ENCODE measurements around the gene SPSB4. TPM values are rescaled to one million over a fixed set of nuclear protein-coding genes. Genes with fewer than 3 reads are reported as not detected.

The SPSB4 gene
- total RNA-seq, 4 donors from 2014 or later: 0.14 TPM; not detected in 3

GRCh38 chr3:141056751-141057171 is 5.6 kb downstream of the SPSB4 start:
- Histone ChIP-seq H3K4me1 (peaks cover 0 to 10% (median 6%) of the 10 kb centered on the region in 4 donors), H3K27ac (no peak overlapping the region), H3K36me3 (no peaks in the 10 kb centered on the region), H3K27me3 (peaks cover 28% of the 10 kb centered on the region), H3K4me3 (no peak overlapping the region), H3K9me3 (no peaks in the 10 kb centered on the region)
- intact Hi-C loops (cut with DNase I; ENCODE audit: low total_unique reads) (no loop called here), in situ Hi-C loops (cut with MboI; ENCODE audit: low pct_ligation_motif_present in 1 of 4, low pct_unique_long_range_greater_than_20kb in 1 of 4, low sequenced_read_pairs in 3 of 4) (no loop called here)
- no peak for DNase-seq
- no peak for TF ChIP-seq POLR2A (IDR thresholded peaks at IDR 0.05)
- no peak for TF ChIP-seq CTCF (IDR thresholded peaks at IDR 0.05)
- no peak for TF ChIP-seq POLR2AphosphoS5 (IDR thresholded peaks at IDR 0.05)
- no peak for TF ChIP-seq EP300 (IDR thresholded peaks at IDR 0.05; ENCODE audit: low read depth)
- 78% methylated on average over 5 of the region's 7 CpGs; no CpG with 5 or more reads in 1 of the 2 donors for WGBS, 2 donors (ENCODE audit: low coverage in 1 of 2)

- Histone ChIP-seq H3K27me3 (peaks cover 21% of the 10 kb centered on the region), H3K36me3 (no peaks in the 10 kb centered on the region), H3K9me3 (no peaks in the 10 kb centered on the region), H3K4me1 (peaks cover 0 to 5% (median 2%) of the 10 kb centered on the region in 4 donors), H3K27ac (no peak overlapping the region), H3K4me3 (no peak overlapping the region)
- 90 to 92% methylated on average over 2 to 7 of the region's 7 CpGs for WGBS, 2 donors (ENCODE audit: low coverage in 1 of 2)
- TF ChIP-seq EP300 (IDR thresholded peaks at IDR 0.05; ENCODE audit: low read depth): no peak
- no peak for TF ChIP-seq CTCF (IDR thresholded peaks at IDR 0.05)
- no peak for TF ChIP-seq POLR2A (IDR thresholded peaks at IDR 0.05)
- TF ChIP-seq POLR2AphosphoS5 (IDR thresholded peaks at IDR 0.05): no peak
- intact Hi-C loops (cut with DNase I; ENCODE audit: low total_unique reads) (no loop called here), in situ Hi-C loops (cut with MboI; ENCODE audit: low pct_ligation_motif_present in 1 of 4, low pct_unique_long_range_greater_than_20kb in 1 of 4, low sequenced_read_pairs in 3 of 4) (no loop called here)
- no peak for DNase-seq
Measured at GRCh38 chr3:141057436-141057835, 6.3 kb downstream of the SPSB4 start.

GRCh38 chr3:141057946-141058800 is 7.0 kb downstream of the SPSB4 start:
- no peak overlapping the region for H3K27ac ChIP-seq
- H3K36me3 ChIP-seq: no peaks in the 10 kb centered on the region
- no peaks in the 10 kb centered on the region for H3K9me3 ChIP-seq
- no peaks in the 10 kb centered on the region for H3K4me1 ChIP-seq
- in situ Hi-C loops (cut with MboI; ENCODE audit: low pct_ligation_motif_present in 1 of 4, low pct_unique_long_range_greater_than_20kb in 1 of 4, low sequenced_read_pairs in 3 of 4): no loop called here
- H3K4me3 ChIP-seq: no peak overlapping the region
- DNase-seq: no peak
- 85 to 86% methylated on average over 3 to 8 of the region's 8 CpGs for WGBS, 2 donors (ENCODE audit: low coverage in 1 of 2)
- no peak for TF ChIP-seq EP300 (IDR thresholded peaks at IDR 0.05; ENCODE audit: low read depth)
- intact Hi-C loops (cut with DNase I; ENCODE audit: low total_unique reads): no loop called here
- peaks cover 14% of the 10 kb centered on the region for H3K27me3 ChIP-seq

GRCh38 chr3:141058996-141059395 is 7.8 kb downstream of the SPSB4 start:
- Histone ChIP-seq H3K4me3 (no peak overlapping the region), H3K4me1 (no peaks in the 10 kb centered on the region), H3K9me3 (no peaks in the 10 kb centered on the region), H3K27me3 (peaks cover 6% of the 10 kb centered on the region), H3K27ac (no peak overlapping the region), H3K36me3 (no peaks in the 10 kb centered on the region)
- in situ Hi-C loops (cut with MboI; ENCODE audit: low pct_ligation_motif_present in 1 of 4, low pct_unique_long_range_greater_than_20kb in 1 of 4, low sequenced_read_pairs in 3 of 4): no loop called here
- 84% methylated on average over 2 of the region's 2 CpGs; no CpG with 5 or more reads in 1 of the 2 donors for WGBS, 2 donors (ENCODE audit: low coverage in 1 of 2)
- TF ChIP-seq POLR2AphosphoS5 (IDR thresholded peaks at IDR 0.05): no peak
- TF ChIP-seq EP300 (IDR thresholded peaks at IDR 0.05; ENCODE audit: low read depth): no peak
- no peak for TF ChIP-seq POLR2A (IDR thresholded peaks at IDR 0.05)
- TF ChIP-seq CTCF (IDR thresholded peaks at IDR 0.05): no peak
- no peak for DNase-seq
- intact Hi-C loops (cut with DNase I; ENCODE audit: low total_unique reads): no loop called here

Data from transverse colon (tissue), 4 donors.